NT2/D1 (cell line): ENCODE data around the gene MLLT6.

Source experiments
- DNase-seq: peaks from one replicate; pipeline ENCODE4 v3.0.0-alpha.2; 2011; ENCODE audit warnings: low read depth, low spot score
- H3K27me3 ChIP-seq: 2 replicates; pipeline ENCODE4 v1.6.0; 2011; ENCODE audit warnings: mild to moderate bottlenecking; ENCODE audit not compliant: insufficient read length, insufficient read depth
- H3K36me3 ChIP-seq: 2 replicates; pipeline ENCODE4 v1.6.1; 2011; ENCODE audit warnings: mild to moderate bottlenecking, low read length, mixed read lengths; ENCODE audit not compliant: insufficient read depth, insufficient read length
- H3K4me1 ChIP-seq: 2 replicates; pipeline ENCODE4 v1.5.1; 2011; ENCODE audit not compliant: insufficient read depth, insufficient read length
- H3K4me3 ChIP-seq: 2 replicates; pipeline ENCODE4 v1.5.1; 2011; ENCODE audit warnings: low read depth; ENCODE audit not compliant: insufficient read length
- H3K9ac ChIP-seq: 2 replicates; pipeline ENCODE4 v1.6.0; 2011; ENCODE audit warnings: low read depth; ENCODE audit not compliant: insufficient read length
- H3K9me3 ChIP-seq: 2 replicates; pipeline ENCODE4 v1.5.1; 2011; ENCODE audit warnings: mild to moderate bottlenecking, low read length; ENCODE audit not compliant: insufficient read depth
- SUZ12 ChIP-seq: IDR thresholded peaks from 2 replicates; pipeline ENCODE4 v1.6.1; 2011; ENCODE audit not compliant: insufficient read length, insufficient read depth; ENCODE audit errors: extremely low read depth
- YY1 ChIP-seq: IDR thresholded peaks from 2 replicates; pipeline ENCODE4 v1.6.1; 2011; ENCODE audit not compliant: insufficient read length, insufficient read depth
- ZNF274 ChIP-seq: IDR thresholded peaks from 2 replicates; pipeline ENCODE4 v1.6.1; 2011; ENCODE audit warnings: mild to moderate bottlenecking, low read depth, low read length

MLLT6 gene

DNA sequence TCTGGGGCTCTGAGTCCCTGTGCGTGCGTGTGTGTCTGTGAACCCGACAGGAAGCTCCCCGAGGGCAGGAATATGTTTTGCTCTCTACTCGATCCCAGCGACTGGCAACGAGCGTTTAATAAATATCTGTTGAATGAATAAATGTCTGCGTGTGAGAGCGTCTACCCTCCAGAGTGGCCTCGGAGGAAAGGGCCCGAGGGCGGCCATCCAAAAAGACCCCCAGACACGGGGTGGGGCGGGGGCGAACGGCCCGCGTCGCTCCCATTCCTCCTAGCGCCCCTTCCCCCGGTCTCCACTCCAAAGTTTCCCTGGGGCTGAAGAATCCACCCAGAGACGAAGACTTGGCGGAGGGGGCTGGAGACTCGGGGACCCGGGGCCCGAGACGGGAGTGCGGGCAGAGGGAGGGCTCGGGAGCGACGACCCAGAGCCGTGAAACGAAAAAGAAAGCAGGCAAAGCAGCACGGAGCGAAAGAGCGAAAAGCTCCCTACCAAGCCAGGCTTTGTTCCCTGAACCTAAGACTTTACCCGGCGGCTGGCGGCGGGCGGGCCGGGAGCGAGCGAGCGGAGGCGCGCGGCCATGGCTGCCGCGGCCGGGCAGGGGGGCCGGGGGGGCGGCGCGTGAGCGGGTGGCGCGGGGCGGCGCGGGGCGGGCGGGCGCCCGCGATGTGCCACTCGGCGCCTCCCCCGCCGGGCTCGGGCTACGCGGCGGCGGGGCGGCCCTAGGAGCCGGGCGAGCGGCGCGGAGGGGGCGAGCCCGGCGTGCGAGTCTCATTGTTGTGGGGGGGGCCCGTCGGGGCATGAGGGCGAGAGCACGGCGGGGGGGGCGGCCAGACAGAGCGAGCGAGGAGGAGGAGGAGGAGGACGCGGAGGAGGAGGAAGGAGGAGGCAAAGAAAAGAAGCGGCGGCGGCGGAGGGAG is at the start of gene MLLT6:
Gene MLLT6, plus strand, starts transcription at position 668 of the 917 bp plus-strand sequence. CDS start 360 bp downstream, outside the sequence.
- Histone ChIP-seq H3K4me3 (peak within 1 kb of the TSS; percentile 59), H3K4me1 (peaks cover 28% of the 10 kb centered on the region), H3K9ac (peak within 1 kb of the TSS; percentile 75), H3K27me3 (peaks cover 71% of the 10 kb centered on the region), H3K9me3 (no peaks in the 10 kb centered on the region), H3K36me3 (peaks cover 8% of the 10 kb centered on the region)
- TF ChIP-seq SUZ12 = no peak
- TF ChIP-seq ZNF274 = no peak
- TF ChIP-seq YY1 = no peak
- no peak for DNase-seq

DNA sequence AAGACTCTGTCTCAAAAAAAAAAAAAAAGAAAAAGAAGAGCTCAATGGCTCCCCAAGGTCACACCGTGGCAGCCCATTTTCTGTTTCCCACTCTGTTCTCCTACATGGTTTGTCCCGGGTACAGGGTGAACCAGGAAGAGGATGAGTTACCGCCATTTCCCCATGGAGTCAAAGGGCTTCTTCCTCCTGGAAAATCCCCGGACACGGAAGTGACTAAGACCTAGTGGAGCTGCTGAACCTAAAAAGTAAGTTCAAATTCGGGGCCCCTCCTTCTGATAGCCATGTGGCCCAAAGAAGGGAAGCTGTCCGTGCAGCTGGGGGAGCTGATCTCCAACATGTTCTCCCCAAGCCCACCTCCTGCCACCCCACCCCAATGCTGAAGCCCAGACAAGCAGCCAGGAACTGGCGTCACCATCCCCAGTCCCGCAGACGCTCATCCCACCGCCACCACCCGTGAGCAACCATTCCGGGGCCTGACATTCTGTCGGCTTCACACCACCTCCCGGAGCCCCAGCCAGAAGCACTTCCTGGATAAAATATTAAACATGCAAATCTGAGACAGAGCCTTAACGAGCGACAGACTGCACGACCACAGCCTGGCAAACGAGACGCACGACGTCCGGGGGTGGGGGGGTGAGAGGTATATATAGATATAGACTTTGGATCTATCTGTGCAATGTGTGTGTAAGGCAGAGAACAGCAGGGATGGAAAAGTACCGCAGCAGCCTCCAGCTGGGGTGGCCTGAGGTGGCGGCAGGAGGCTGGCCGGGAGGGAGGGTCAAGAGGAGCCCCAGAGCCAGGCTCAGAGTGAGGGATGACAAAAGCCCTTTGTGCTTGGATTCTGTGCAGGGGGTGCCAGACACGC is 47.9 kb upstream of the MLLT6 start:
- TF ChIP-seq SUZ12 (no peak), ZNF274 (no peak), YY1 (no peak)
- no peak for DNase-seq
- Histone ChIP-seq H3K9ac (no peak overlapping the region), H3K4me3 (no peak overlapping the region), H3K36me3 (no peaks in the 10 kb centered on the region), H3K9me3 (no peaks in the 10 kb centered on the region), H3K27me3 (no peaks in the 10 kb centered on the region), H3K4me1 (peaks cover 35% of the 10 kb centered on the region)

GRCh38 chr17:38657824-38658740 is 47.0 kb upstream of the MLLT6 start:
- Histone ChIP-seq H3K4me3 (no peak overlapping the region), H3K36me3 (no peaks in the 10 kb centered on the region), H3K9me3 (no peaks in the 10 kb centered on the region), H3K9ac (no peak overlapping the region), H3K4me1 (peaks cover 35% of the 10 kb centered on the region), H3K27me3 (no peaks in the 10 kb centered on the region)
- TF ChIP-seq ZNF274 = no peak
- TF ChIP-seq YY1 = no peak
- no peak for DNase-seq

DNA sequence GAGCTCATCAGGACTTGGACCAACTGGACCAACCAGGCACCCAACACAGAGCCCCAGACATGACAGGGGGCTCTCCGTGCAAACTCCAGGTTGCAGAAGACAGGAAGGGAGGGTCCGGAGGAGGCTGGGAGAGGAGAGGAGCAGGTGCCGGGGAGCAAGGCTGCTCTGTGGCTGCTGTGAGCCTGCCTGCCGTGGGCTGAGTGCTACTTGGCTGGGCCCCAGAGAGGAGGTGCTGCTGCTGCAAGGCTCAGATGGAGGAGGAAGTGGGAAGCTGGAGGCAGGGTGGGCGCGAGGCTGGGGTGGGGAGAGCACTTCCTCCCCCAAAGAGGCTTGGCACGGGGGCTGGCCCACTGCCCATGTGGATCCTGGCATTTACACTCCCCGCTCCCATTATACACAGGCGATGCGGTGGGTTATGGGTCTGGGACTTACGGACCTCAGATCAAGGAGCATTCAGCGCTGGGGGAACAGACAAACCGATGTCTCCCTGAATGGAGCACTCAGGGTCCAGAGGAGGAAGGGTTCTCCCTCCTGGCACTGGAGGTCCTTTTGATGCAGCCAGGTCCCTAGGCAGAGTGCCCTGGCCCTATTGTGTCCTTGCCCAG is 46.2 kb upstream of the MLLT6 start:
- Histone ChIP-seq H3K4me1 (peaks cover 36% of the 10 kb centered on the region), H3K27me3 (no peaks in the 10 kb centered on the region), H3K9ac (no peak overlapping the region), H3K4me3 (no peak overlapping the region), H3K9me3 (no peaks in the 10 kb centered on the region), H3K36me3 (no peaks in the 10 kb centered on the region)
- no peak for TF ChIP-seq ZNF274
- DNase-seq = no peak

DNA sequence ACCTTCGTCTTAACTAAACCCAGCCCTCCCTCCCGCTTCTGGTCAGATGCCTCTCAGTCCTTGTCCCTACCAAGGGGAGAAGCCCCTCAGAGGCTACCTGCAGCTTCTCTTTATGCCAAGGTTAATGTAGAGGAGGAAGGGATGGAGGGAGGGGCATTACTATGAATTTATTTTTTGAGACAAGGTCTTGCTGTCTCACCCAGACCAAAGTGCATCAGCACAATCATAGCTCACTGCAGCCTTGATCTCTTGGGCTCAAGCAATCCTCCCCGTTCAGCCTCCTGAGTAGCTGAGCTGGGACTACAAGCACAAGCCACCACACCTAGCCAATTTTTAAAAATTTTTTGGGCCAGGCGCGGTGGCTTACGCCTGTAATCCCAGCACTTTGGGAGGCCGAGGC is 45.7 kb upstream of the MLLT6 start:
- Histone ChIP-seq H3K4me1 (peaks cover 36% of the 10 kb centered on the region), H3K4me3 (no peak overlapping the region), H3K27me3 (no peaks in the 10 kb centered on the region), H3K36me3 (no peaks in the 10 kb centered on the region), H3K9me3 (no peaks in the 10 kb centered on the region), H3K9ac (no peak overlapping the region)
- TF ChIP-seq ZNF274 = no peak
- TF ChIP-seq YY1 = no peak
- DNase-seq = no peak

DNA sequence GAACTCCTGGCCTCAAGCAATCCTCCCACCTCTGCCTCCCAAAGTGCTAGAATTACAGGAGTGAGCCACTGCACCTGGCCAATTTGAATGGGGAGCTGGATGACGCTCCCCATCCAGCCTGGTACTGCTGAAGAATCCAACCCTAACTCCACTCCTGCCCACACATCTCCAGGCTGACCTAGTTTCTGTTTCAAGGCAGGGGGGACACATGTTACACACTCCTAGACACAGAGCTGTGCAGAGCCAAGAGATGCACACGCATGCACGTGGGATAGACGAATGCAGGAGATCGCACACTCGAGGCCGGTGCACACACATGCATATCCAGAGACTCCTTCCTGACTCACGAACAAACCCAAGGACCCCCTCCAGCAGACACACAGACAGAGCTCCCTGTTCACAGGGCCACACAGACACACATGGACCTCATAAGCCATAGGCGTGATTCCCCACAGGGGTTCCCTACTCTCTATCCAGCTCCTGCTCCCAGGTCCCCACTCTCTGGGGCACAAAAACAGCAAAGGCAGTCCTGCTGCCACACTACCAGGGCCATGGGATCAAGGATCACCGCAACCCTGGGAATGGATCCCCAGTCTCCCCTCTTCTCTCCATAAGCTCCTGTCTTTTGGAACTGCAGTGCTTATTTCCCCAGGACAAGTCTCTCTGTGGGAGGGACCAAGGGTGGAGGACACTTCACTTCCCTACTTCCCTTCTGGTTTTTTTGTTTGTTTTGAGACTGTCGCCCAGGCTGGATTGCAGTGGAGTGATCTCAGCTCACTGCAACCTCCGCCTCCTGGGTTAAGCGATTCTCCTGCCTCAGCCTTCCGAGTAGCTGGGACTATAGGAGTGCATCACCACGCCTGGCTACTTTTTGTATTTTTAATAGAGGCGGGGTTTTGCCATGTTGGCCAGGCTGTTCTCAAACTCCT is 44.7 kb upstream of the MLLT6 start:
- DNase-seq = no peak
- Histone ChIP-seq H3K9ac (peak overlapping the region; percentile 1), H3K4me1 (peaks cover 30% of the 10 kb centered on the region), H3K27me3 (no peaks in the 10 kb centered on the region), H3K4me3 (no peak overlapping the region), H3K9me3 (no peaks in the 10 kb centered on the region), H3K36me3 (no peaks in the 10 kb centered on the region)
- no peak for TF ChIP-seq ZNF274
- no peak for TF ChIP-seq YY1
- TF ChIP-seq SUZ12 = no peak
